VCaP (cell line): ENCODE data around the gene CTU1.

ENCODE experiments used
- H3K27ac ChIP-seq: fragments of 450-650 bp; 2 replicates; pipeline ENCODE4 v1.5.1; 2017
- CTCF ChIP-seq: fragments of 450-650 bp; conservative IDR thresholded peaks from 2 replicates; pipeline ENCODE4 v1.5.1; 2017; ENCODE audit warnings: mild to moderate bottlenecking, moderate library complexity

The CTU1 gene

GRCh38 chr19:51119101-51119500, 10.9 kb upstream of the CTU1 start:
- TF ChIP-seq CTCF, result no peak

DNA sequence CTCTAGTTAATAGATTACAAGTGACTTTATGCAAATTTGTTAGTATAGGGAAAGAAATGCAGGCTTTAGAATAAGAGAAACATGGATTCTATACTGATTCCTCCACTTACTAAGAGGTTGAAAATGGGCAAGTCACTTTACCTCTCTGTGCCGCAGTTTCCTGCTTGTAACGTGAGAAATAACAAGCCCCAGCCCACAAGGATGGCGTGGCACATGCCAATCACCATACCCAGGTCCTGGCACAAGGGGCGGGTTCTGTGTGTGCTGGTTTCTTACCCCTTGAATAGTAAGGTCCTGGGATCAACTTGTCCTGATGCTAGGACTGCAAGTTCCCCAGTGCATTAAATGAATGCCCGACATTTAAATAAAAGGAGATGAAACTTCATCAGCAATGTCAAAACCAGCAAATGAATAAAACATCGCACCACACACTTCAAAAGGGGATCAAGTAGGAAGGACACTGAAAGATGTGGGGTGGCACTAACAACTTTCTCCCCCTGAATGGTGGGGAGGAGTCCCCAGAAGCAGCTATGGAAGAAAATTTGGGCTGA, 8.6 kb upstream of the CTU1 start:
- TF ChIP-seq CTCF, result no peak
- H3K27ac ChIP-seq, result no peak overlapping the region

More at GRCh38 chr19:51119101-51119500, 10.9 kb upstream of the CTU1 start:
- no peak overlapping the region for H3K27ac ChIP-seq

DNA sequence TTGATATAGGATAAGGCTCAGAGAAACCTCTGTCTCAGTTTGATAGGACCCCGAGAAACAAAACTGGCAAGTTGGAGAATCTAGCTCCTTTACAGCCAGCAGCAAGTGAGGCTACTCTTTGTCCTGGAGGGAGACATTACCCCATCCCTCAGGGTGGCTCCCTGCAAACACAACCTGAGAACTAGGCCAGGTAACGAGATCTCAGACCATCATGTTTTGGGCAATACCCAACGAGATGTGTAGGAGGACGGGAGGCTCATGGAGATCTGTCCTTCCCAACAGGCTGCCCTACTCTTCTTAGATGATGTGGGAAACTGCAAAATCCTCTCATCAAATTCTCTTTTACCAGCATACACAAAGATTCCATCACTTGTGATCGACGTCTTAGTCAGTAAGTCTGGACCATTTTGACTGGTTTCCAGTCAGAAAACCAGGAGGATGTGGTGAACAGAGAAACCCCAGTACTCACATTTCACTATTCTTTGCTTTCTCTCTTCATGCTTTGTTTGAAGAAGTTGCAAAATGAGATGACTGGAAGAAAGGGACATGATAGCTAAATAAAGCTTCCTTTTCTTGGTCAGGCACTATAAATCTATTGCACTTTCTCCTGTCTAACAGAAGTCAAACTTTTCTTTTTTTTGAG, 6.0 kb upstream of the CTU1 start:
- no peak overlapping the region for H3K27ac ChIP-seq
- no peak for TF ChIP-seq CTCF

GRCh38 chr19:51111606-51112005, 3.4 kb upstream of the CTU1 start:
- H3K27ac ChIP-seq, result no peak overlapping the region
- TF ChIP-seq CTCF, result peak; percentile 63

GRCh38 chr19:51110666-51110971, 2.4 kb upstream of the CTU1 start:
- no peak overlapping the region for H3K27ac ChIP-seq
- TF ChIP-seq CTCF, result no peak

DNA sequence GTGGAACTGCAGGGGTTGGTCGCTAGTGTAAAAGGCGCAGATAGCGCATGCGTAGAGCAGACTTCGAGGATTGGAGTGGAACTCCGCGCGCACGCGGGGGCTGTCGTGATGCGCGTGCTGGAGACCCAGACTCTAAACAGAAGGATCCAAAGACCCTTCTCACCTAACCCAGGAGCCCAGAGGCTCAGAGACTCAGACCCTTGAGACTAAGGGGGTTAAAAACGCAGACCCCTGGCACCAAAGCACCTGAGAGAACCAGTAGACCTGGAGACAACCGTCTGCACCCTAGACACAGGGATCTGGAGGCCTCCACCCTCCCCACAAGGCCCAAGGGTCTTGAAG, 567 bp upstream of the CTU1 start:
- no peak for TF ChIP-seq CTCF

DNA sequence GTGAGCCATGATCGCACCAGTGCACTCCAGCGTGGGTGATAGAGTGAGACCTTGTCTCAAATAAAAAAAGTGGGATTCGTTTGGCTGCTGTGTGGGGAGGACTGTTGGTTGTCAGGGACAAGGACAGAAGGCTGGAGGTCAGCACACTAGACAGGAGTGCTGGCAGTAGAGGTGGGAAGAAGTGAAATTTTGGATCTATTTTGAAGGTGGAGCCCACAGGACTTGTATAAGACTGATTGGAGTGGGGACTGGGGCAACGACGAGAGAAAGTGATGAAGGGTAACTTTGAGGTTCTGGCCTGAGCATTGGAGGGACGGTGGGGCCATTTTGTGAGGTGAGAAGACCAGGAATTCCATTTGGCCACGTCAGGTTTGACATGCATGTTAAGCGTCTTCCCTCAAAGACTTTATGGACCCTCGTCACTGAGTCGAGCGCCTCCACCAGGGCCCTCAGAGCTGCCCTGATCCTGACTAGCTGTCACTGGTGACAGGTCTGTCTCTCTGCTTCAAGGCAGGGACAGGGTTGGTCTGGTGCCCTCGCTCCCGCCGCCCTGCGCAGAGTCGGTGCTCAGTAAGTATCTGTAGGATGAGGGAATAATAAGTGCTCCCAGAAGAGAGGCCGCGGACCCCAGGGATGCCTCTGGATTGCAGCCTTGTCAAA, 673 bp downstream of the CTU1 start:
- H3K27ac ChIP-seq, result peak overlapping the region; percentile 79
- no peak; the same call in 1 of the 2 replicates for TF ChIP-seq CTCF

More for the DNA sequence above, 567 bp upstream of the CTU1 start:
- H3K27ac ChIP-seq, result peak overlapping the region; percentile 79; the same call in 1 of the 2 replicates
